H1 (cell line): ENCODE data around the gene JMJD8. TPM values are rescaled to one million over a fixed set of nuclear protein-coding genes. Genes with fewer than 3 reads are reported as not detected.

Experiments used
- CTCF ChIA-PET: fragments of 300-600 bp; sonication (Branson Sonifier 250); formaldehyde crosslinking; loops from one replicate; lab custom pipeline; 2021; ENCODE audit not compliant: partially characterized antibody; lab: Charles Lee
- POLR2A ChIA-PET: fragments of 300-600 bp; sonication (Branson Sonifier 250); formaldehyde crosslinking; loops from one replicate; lab custom pipeline; 2021; ENCODE audit warnings: inconsistent platforms; ENCODE audit not compliant: partially characterized antibody; lab: Charles Lee
- DNase-seq, 2 experiments: peaks; one replicate each; pipeline versions ENCODE4 v3.0.0 to v3.0.0-alpha.2; 2010 to 2022; ENCODE audit warnings: low spot score in 2 of 2, low read depth in 1 of 2, mixed read lengths in 1 of 2
- FAIRE-seq: peaks from 2 replicates; lab custom pipeline; 2011; peaks lifted over from hg19 to GRCh38; lab: Jason Lieb, UNC
- H2AFZ ChIP-seq: 2 replicates; pipeline ENCODE4 v1.8.1; 2012; ENCODE audit warnings: low read length, inconsistent platforms
- H2AK5ac ChIP-seq: 2 replicates; pipeline ENCODE4 v1.6.1; 2013; ENCODE audit warnings: low read depth, low read length
- H2BK120ac ChIP-seq: replicated peaks from 2 replicates; pipeline ENCODE3; 2013; ENCODE audit warnings: low read depth, low read length, inconsistent platforms
- H2BK12ac ChIP-seq: 2 replicates; pipeline ENCODE4 v1.6.1; 2013; ENCODE audit warnings: low read depth, low read length
- H2BK15ac ChIP-seq: 2 replicates; pipeline ENCODE4 v1.6.1; 2013; ENCODE audit warnings: low read length
- H2BK20ac ChIP-seq: 2 replicates; pipeline ENCODE4 v1.6.1; 2013; ENCODE audit warnings: low read length
- H2BK5ac ChIP-seq: 2 replicates; pipeline ENCODE4 v1.6.1; 2013; ENCODE audit warnings: low read depth, low read length
- H3K14ac ChIP-seq: 2 replicates; pipeline ENCODE4 v1.6.1; 2013; ENCODE audit warnings: inconsistent platforms; ENCODE audit not compliant: insufficient read length
- H3K18ac ChIP-seq: 2 replicates; pipeline ENCODE4 v1.6.1; 2013; ENCODE audit warnings: low read length; ENCODE audit errors: extremely low read depth
- H3K23ac ChIP-seq: 2 replicates; pipeline ENCODE4 v1.6.1; 2013; ENCODE audit warnings: inconsistent platforms; ENCODE audit not compliant: insufficient read length
- H3K23me2 ChIP-seq: 2 replicates; pipeline ENCODE4 v1.6.1; 2013; ENCODE audit warnings: low read depth, low read length
- H3K27ac ChIP-seq: 2 replicates; pipeline ENCODE4 v1.6.1; 2011; ENCODE audit warnings: low read depth, low read length, inconsistent platforms
- H3K27me3 ChIP-seq, 4 experiments: replicated peaks in 1 of 4; 1 replicate in 1 of 4; 2 replicates in 3 of 4; pipeline versions ENCODE4 v1.6.1 to v1.8.1; 2011 to 2013; ENCODE audit warnings: low read length in 3 of 4, mild to moderate bottlenecking in 3 of 4, inconsistent platforms in 2 of 4, mixed read lengths in 2 of 4, moderate library complexity in 1 of 4; ENCODE audit not compliant: control insufficient read depth in 3 of 4, insufficient read depth in 3 of 4; ENCODE audit errors: extremely low read depth in 1 of 4
- H3K36me3 ChIP-seq, 4 experiments: 2 replicates each; pipeline versions ENCODE4 v1.6.1 to v1.8.1; 2011 to 2013; ENCODE audit warnings: mild to moderate bottlenecking in 4 of 4, low read length in 3 of 4, moderate library complexity in 2 of 4, control low read depth in 1 of 4, inconsistent platforms in 1 of 4; ENCODE audit not compliant: insufficient read depth in 4 of 4, control insufficient read depth in 2 of 4
- H3K4ac ChIP-seq: replicated peaks from 2 replicates; pipeline ENCODE3; 2013; ENCODE audit warnings: low read length, low read depth, mixed read lengths, inconsistent platforms; ENCODE audit not compliant: insufficient read length
- H3K4me1 ChIP-seq, 4 experiments: replicated peaks in 1 of 4; 1 replicate in 1 of 4; 2 replicates in 3 of 4; pipeline versions ENCODE4 v1.6.1 to v1.8.1; 2011 to 2013; ENCODE audit warnings: low read length in 3 of 4, inconsistent platforms in 2 of 4, mixed read lengths in 1 of 4; ENCODE audit not compliant: insufficient read depth in 4 of 4, control insufficient read depth in 3 of 4
- H3K4me2 ChIP-seq, 2 experiments: 2 replicates each; pipeline versions ENCODE4 v1.6.1 to v1.8.1; 2011 to 2013; ENCODE audit warnings: low read depth in 2 of 2, low read length in 2 of 2, control low read depth in 1 of 2, inconsistent platforms in 1 of 2, mild to moderate bottlenecking in 1 of 2; ENCODE audit not compliant: insufficient read depth in 1 of 2
- H3K4me3 ChIP-seq, 4 experiments: fragments of 200-600, 300-600 bp in 1 of 4; sonication (generic), shearing (Covaris generic), sonication (Bioruptor Twin) in 1 of 4; 2 replicates each; pipeline versions ENCODE4 v1.5.1 to v1.8.1; 2011 to 2016; ENCODE audit warnings: low read length in 4 of 4, low read depth in 3 of 4, control low read depth in 2 of 4, inconsistent platforms in 2 of 4, mild to moderate bottlenecking in 2 of 4, mixed read lengths in 1 of 4, moderate library complexity in 1 of 4; ENCODE audit not compliant: insufficient read depth in 2 of 4; ENCODE audit errors: extremely low read depth in 1 of 4
- H3K56ac ChIP-seq: replicated peaks from 2 replicates; pipeline ENCODE3; 2013; ENCODE audit warnings: low read depth, mild to moderate bottlenecking, mixed read lengths, low read length, inconsistent platforms; ENCODE audit not compliant: insufficient read length
- H3K79me1 ChIP-seq: 2 replicates; pipeline ENCODE4 v1.6.1; 2013; ENCODE audit warnings: low read depth, low read length, control low read depth
- H3K79me2 ChIP-seq, 2 experiments: 2 replicates each; pipeline versions ENCODE4 v1.6.1 to v1.8.1; 2012 to 2013; ENCODE audit warnings: low read length in 2 of 2, mild to moderate bottlenecking in 2 of 2, inconsistent platforms in 1 of 2; ENCODE audit not compliant: insufficient read depth in 2 of 2, control insufficient read depth in 1 of 2
- H3K9ac ChIP-seq, 4 experiments: replicated peaks in 1 of 4; 1 replicate in 1 of 4; 2 replicates in 3 of 4; pipeline versions ENCODE4 v1.6.1 to v1.8.1; 2011 to 2013; ENCODE audit warnings: low read depth in 3 of 4, low read length in 3 of 4, control low read depth in 2 of 4, mild to moderate bottlenecking in 2 of 4, moderate library complexity in 2 of 4, inconsistent platforms in 1 of 4; ENCODE audit errors: extremely low read depth in 1 of 4
- H3K9me3 ChIP-seq, 2 experiments: 2 replicates each; pipeline versions ENCODE4 v1.6.1 to v1.8.1; 2012 to 2013; ENCODE audit warnings: mild to moderate bottlenecking in 2 of 2, moderate library complexity in 2 of 2, control low read depth in 1 of 2, inconsistent platforms in 1 of 2, low read depth in 1 of 2, low read length in 1 of 2, mixed read lengths in 1 of 2; ENCODE audit not compliant: insufficient read depth in 2 of 2
- H4K20me1 ChIP-seq, 2 experiments: replicated peaks in 1 of 2; 2 replicates each; pipeline versions ENCODE3 to v1.8.1; 2011 to 2013; ENCODE audit warnings: inconsistent platforms in 2 of 2, low read length in 2 of 2, mild to moderate bottlenecking in 1 of 2; ENCODE audit not compliant: insufficient read depth in 2 of 2, control insufficient read depth in 1 of 2
- H4K5ac ChIP-seq: 2 replicates; pipeline ENCODE4 v1.6.1; 2013; ENCODE audit warnings: low read length, low read depth, mixed read lengths, inconsistent platforms; ENCODE audit not compliant: insufficient read length
- H4K8ac ChIP-seq: 2 replicates; pipeline ENCODE4 v1.8.0; 2013; ENCODE audit warnings: mild to moderate bottlenecking, moderate library complexity, low read length, inconsistent platforms; ENCODE audit not compliant: insufficient read depth; ENCODE audit errors: extremely low read depth
- H4K91ac ChIP-seq: replicated peaks from 2 replicates; pipeline ENCODE3; 2013; ENCODE audit warnings: low read length, mixed read lengths, inconsistent platforms; ENCODE audit not compliant: insufficient read length
- ATF2 ChIP-seq: IDR thresholded peaks from 2 replicates; pipeline ENCODE4 v1.6.1; 2012; ENCODE audit warnings: low read length, inconsistent platforms
- CTBP2 ChIP-seq: IDR thresholded peaks from 2 replicates; pipeline ENCODE4 v1.7.0; 2011; ENCODE audit warnings: borderline replicate concordance, mild to moderate bottlenecking, moderate library complexity, mixed read lengths, low read length; ENCODE audit not compliant: insufficient read depth, insufficient read length
- EGR1 ChIP-seq: IDR thresholded peaks from 2 replicates; pipeline ENCODE4 v1.6.1; 2011; ENCODE audit warnings: low read depth, low read length, borderline replicate concordance
- HDAC2 ChIP-seq, 2 experiments: fragments of 300-600 bp in 1 of 2; sonication (generic) in 1 of 2; IDR thresholded peaks; 2 replicates each; pipeline ENCODE4 v1.6.1; 2011 to 2012; ENCODE audit warnings: low read depth in 2 of 2, low read length in 2 of 2, mild to moderate bottlenecking in 2 of 2, moderate library complexity in 2 of 2, borderline replicate concordance in 1 of 2, inconsistent platforms in 1 of 2
- JUN ChIP-seq: IDR thresholded peaks from 2 replicates; pipeline ENCODE4 v1.6.1; 2011; ENCODE audit warnings: low read depth, mild to moderate bottlenecking, improper control_type of control experiment, low read length
- POLR2AphosphoS5 ChIP-seq: IDR thresholded peaks from 2 replicates; pipeline ENCODE4 v1.6.1; 2011; ENCODE audit warnings: low read depth, low read length
- RAD21 ChIP-seq, 2 experiments: IDR thresholded peaks in 1 of 2; conservative IDR thresholded peaks in 1 of 2; 2 replicates each; pipeline ENCODE4 v1.6.1; 2011; ENCODE audit warnings: low read depth in 2 of 2, low read length in 2 of 2, improper control_type of control experiment in 1 of 2, inconsistent platforms in 1 of 2, mild to moderate bottlenecking in 1 of 2, moderate library complexity in 1 of 2
- RFX5 ChIP-seq: IDR thresholded peaks from 2 replicates; pipeline ENCODE4 v1.6.1; 2011; ENCODE audit warnings: low read depth, low read length, improper control_type of control experiment, borderline replicate concordance
- SP2 ChIP-seq: IDR thresholded peaks from 2 replicates; pipeline ENCODE4 v1.6.1; 2012; ENCODE audit warnings: mild to moderate bottlenecking, low read length, inconsistent platforms
- WGBS, 2 experiments: shearing (Covaris generic) in 1 of 2; methylation state at CpG; one replicate each; pipeline versions ENCODE4 v1.1.6 to v1.1.7; 2013 to 2015; ENCODE audit warnings: low lambda C conversion rate in 2 of 2, mixed read lengths in 2 of 2, inconsistent platforms in 1 of 2, low coverage in 1 of 2, missing lambda C conversion rate in 1 of 2; ENCODE audit not compliant: insufficient replicate concordance in 2 of 2, insufficient coverage in 1 of 2, insufficient read length in 1 of 2; ENCODE audit errors: extremely low coverage in 1 of 2, missing lambda C conversion rate in 1 of 2; 5-methylcytosine and 5-hydroxymethylcytosine counted together
- polyA plus RNA-seq, 7 experiments: library from polyadenylated mRNA; depleted of rRNA in 3 of 7; stranded (reverse) in 5 of 7; unstranded in 2 of 7; fragments of >200 nt in 5 of 7; fragments of 200-250 nt in 2 of 7; gene quantifications; 1 replicate in 5 of 7; 2 replicates in 1 of 7; 4 replicates in 1 of 7; pipeline versions ENCODE4 v1.2.1 to v1.2.3, GENCODE V29; 2011 to 2013; ENCODE audit warnings: missing spikeins in 2 of 7, mixed read lengths in 2 of 7
- total RNA-seq: library from RNA; stranded (reverse); fragmentation: NEBNext Ultra II Directional; extraction: Animal tissue kit (Norgen Biotek cat#: 25700); gene quantifications from 2 replicates; pipeline ENCODE4 v1.2.1, GENCODE V29; 2021

The JMJD8 gene
- total and polyA plus RNA-seq, 2 of the 8 experiments (the other 6 are each of a cell fraction or from before 2014, with no cell fraction given), result 46.4 to 87.4 TPM

GRCh38 chr16:632486-633335 is 51.4 kb downstream of the JMJD8 start:
- Histone ChIP-seq H4K5ac (no peak overlapping the region), H3K4me2 (no peak overlapping the region), H3K23ac (no peak overlapping the region), H3K9me3 (no peaks in the 10 kb centered on the region), H4K20me1 (peaks cover 3 to 10% of the 10 kb centered on the region in 2 experiments), H3K4me1 (peaks cover 0 to 34% (median 25%) of the 10 kb centered on the region in 4 experiments; a peak in 6 of 7 replicates), H3K79me1 (no peaks in the 10 kb centered on the region), H2BK12ac (no peak overlapping the region), H3K23me2 (peaks cover 8% of the 10 kb centered on the region; the same call in 1 of the 2 replicates), H3K4ac (no peak overlapping the region), H3K56ac (no peak overlapping the region), H3K36me3 (peaks cover 0 to 21% (median 3%) of the 10 kb centered on the region in 4 experiments; a peak in 4 of 8 replicates), H3K27ac (no peak overlapping the region), H2BK15ac (no peak overlapping the region), H4K91ac (no peak overlapping the region), H2BK5ac (no peak overlapping the region), H2BK20ac (no peak overlapping the region), H3K27me3 (no peaks in the 10 kb centered on the region), H3K79me2 (peaks cover 0 to 6% of the 10 kb centered on the region in 2 experiments; a peak in 1 of 4 replicates), H3K14ac (no peak overlapping the region), H2AK5ac (no peak overlapping the region), H3K18ac (no peak overlapping the region), H2AFZ (no peak overlapping the region), H3K4me3 (no peak overlapping the region), H3K9ac (no peak overlapping the region), H4K8ac (peak overlapping the region; percentile 4), H2BK120ac (no peak overlapping the region)
- ChIA-PET CTCF (interaction anchor here (0.7 kb wide), 1 partner anchor 13 kb away, joined by 3 read pairs; no protein-coding TSS in a partner anchor), POLR2A (interaction anchor here (0.7 to 2.2 kb wide), 5 partner anchors 11 to 232 kb away, joined by 3 to 5 read pairs (median 4); no protein-coding TSS in a partner anchor)
- WGBS, 2 experiments, result 90% methylated on average over 50 of the region's 67 CpGs; no CpG with 5 or more reads in 1 of the 2 experiments
- FAIRE-seq (no peak), DNase-seq (no peak)
- no peak for TF ChIP-seq JUN
- TF ChIP-seq HDAC2 (IDR thresholded peaks at IDR 0.05; ENCODE audit: borderline replicate concordance in 1 of 2, low read depth in 2 of 2, low read length in 2 of 2), result no peak
- TF ChIP-seq ATF2, result no peak
- TF ChIP-seq CTBP2, result no peak
- TF ChIP-seq EGR1, result no peak
- TF ChIP-seq POLR2AphosphoS5, result no peak
- TF ChIP-seq SP2, result no peak
- no peak for TF ChIP-seq RFX5
- TF ChIP-seq RAD21 (IDR thresholded peaks at IDR 0.05 in 1 of 2, conservative IDR thresholded peaks at IDR 0.05 in 1 of 2; ENCODE audit: low read depth in 2 of 2, low read length in 2 of 2), result no peak
